OCI-LY3 (cell line): ENCODE measurements around the gene CTAGE1.

Source experiments
- H2AFZ ChIP-seq: fragments of 200-600, 300-600 bp; shearing (Covaris generic); 2 replicates; pipeline ENCODE4 v1.6.0; 2014; ENCODE audit warnings: antibody characterized with exemption, low read depth, low read length
- H3K27ac ChIP-seq: fragments of 200-600, 300-600 bp; sonication (generic); 2 replicates; pipeline ENCODE4 v1.5.1; 2014; ENCODE audit warnings: mild to moderate bottlenecking, low read length, moderate library complexity, mixed read lengths
- H3K27me3 ChIP-seq: fragments of 200-600, 300-600 bp; sonication (generic); 2 replicates; pipeline ENCODE4 v1.6.1; 2014; ENCODE audit warnings: low read depth, low read length, mixed read lengths
- H3K36me3 ChIP-seq: fragments of 200-600, 300-600 bp; sonication (generic); replicated peaks from 2 replicates; pipeline ENCODE3; 2014; ENCODE audit warnings: low read depth, low read length, mixed read lengths
- H3K4me1 ChIP-seq: fragments of 300-600, 200-600 bp; sonication (generic); 2 replicates; pipeline ENCODE4 v1.6.1; 2014; ENCODE audit warnings: low read length, mixed read lengths
- H3K4me2 ChIP-seq: fragments of 200-600, 300-600 bp; sonication (generic); 2 replicates; pipeline ENCODE4 v1.6.1; 2014; ENCODE audit warnings: low read length, mixed read lengths
- H3K4me3 ChIP-seq: fragments of 300-600, 200-600 bp; sonication (generic); 2 replicates; pipeline ENCODE4 v1.5.1; 2014; ENCODE audit warnings: antibody characterized with exemption, mild to moderate bottlenecking, low read length, moderate library complexity
- H3K79me2 ChIP-seq: fragments of 300-600, 200-600 bp; shearing (Covaris generic); 2 replicates; pipeline ENCODE4 v1.6.1; 2014; ENCODE audit warnings: mild to moderate bottlenecking, low read length, mixed read lengths
- H3K9ac ChIP-seq: fragments of 300-600, 200-600 bp; shearing (Covaris generic); 2 replicates; pipeline ENCODE4 v1.6.0; 2014; ENCODE audit warnings: mild to moderate bottlenecking, low read length, moderate library complexity
- H3K9me3 ChIP-seq: fragments of 200-600, 300-600 bp; shearing (Covaris generic); 2 replicates; pipeline ENCODE4 v1.6.1; 2014; ENCODE audit warnings: low read length, mixed read lengths; ENCODE audit not compliant: insufficient read depth
- H4K20me1 ChIP-seq: fragments of 200-600, 300-600 bp; sonication (generic); 2 replicates; pipeline ENCODE4 v1.6.1; 2016; ENCODE audit warnings: low read length, mixed read lengths; ENCODE audit not compliant: insufficient read depth
- CTCF ChIP-seq: fragments of 200-600, 300-600 bp; sonication (generic); IDR thresholded peaks from 2 replicates; pipeline ENCODE4 v1.5.1; 2014; ENCODE audit warnings: antibody characterized with exemption, low read length, low read depth
- EZH2phosphoT487 ChIP-seq: fragments of 200-600 bp; shearing (Covaris generic); IDR thresholded peaks from 2 replicates; pipeline ENCODE4 v1.6.1; 2018; ENCODE audit warnings: antibody characterized with exemption, mixed run types, low read depth

The CTAGE1 gene

GRCh38 chr18:22387364-22387763 lies 30.4 kb downstream of the CTAGE1 start:
- H3K4me3 ChIP-seq: no peak overlapping the region

GRCh38 chr18:22385718-22386117 lies 32.0 kb downstream of the CTAGE1 start:
- Histone ChIP-seq H3K9ac (no peak overlapping the region), H3K9me3 (no peaks in the 10 kb centered on the region), H3K27me3 (no peaks in the 10 kb centered on the region), H2AFZ (no peak overlapping the region), H4K20me1 (no peaks in the 10 kb centered on the region), H3K4me2 (no peak overlapping the region), H3K4me3 (no peak overlapping the region), H3K79me2 (no peaks in the 10 kb centered on the region), H3K4me1 (no peaks in the 10 kb centered on the region), H3K27ac (no peak overlapping the region), H3K36me3 (no peaks in the 10 kb centered on the region)
- TF ChIP-seq CTCF (no peak), EZH2phosphoT487 (no peak)

More at GRCh38 chr18:22387364-22387763, 30.4 kb downstream of the CTAGE1 start:
- TF ChIP-seq CTCF: no peak
- TF ChIP-seq EZH2phosphoT487: no peak
- no peak overlapping the region for H3K9ac ChIP-seq
- no peaks in the 10 kb centered on the region for H3K36me3 ChIP-seq
- no peaks in the 10 kb centered on the region for H3K27me3 ChIP-seq
- H3K4me2 ChIP-seq: no peak overlapping the region
- no peaks in the 10 kb centered on the region for H3K4me1 ChIP-seq
- no peaks in the 10 kb centered on the region for H3K79me2 ChIP-seq
- H3K27ac ChIP-seq: no peak overlapping the region
- H3K9me3 ChIP-seq: no peaks in the 10 kb centered on the region
- H2AFZ ChIP-seq: no peak overlapping the region
- no peaks in the 10 kb centered on the region for H4K20me1 ChIP-seq

DNA sequence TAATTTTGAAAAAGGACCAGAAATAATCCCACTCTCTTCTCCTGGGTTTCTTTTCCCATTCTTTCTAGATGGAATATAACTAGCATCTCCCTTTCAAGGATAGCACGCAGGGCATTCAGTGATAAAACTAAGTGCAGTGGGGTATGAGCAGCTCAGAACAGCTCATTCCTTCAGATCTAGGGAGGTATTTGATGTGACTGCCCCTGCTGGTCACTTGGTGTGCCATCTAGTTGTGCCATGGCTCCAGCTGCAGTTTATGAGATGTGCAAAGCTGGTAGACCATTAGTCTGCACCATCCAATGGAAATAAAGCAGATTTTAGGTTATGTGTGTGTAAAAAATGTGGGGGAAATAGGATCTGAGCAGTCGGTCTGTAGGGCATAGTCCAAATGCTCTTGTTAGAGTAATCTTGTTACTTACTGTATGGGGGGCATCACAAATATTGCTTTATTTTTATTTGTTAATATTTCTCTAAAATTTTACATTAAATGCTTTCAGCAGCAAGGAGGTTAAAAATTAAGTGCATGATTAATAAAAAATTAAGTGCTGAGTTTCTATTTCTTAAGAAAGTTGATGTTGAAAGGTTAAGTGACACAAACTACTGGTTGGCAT lies 38.9 kb downstream of the CTAGE1 start:
- Histone ChIP-seq H3K79me2 (no peaks in the 10 kb centered on the region), H2AFZ (no peak overlapping the region), H3K4me3 (no peak overlapping the region), H3K4me2 (no peak overlapping the region), H4K20me1 (no peaks in the 10 kb centered on the region), H3K9ac (no peak overlapping the region), H3K36me3 (no peaks in the 10 kb centered on the region), H3K4me1 (peaks cover 7% of the 10 kb centered on the region), H3K27me3 (0 out of 2 replicates have a peak, but pooled peaks cover 3% of the 10 kb centered on the region), H3K27ac (no peak overlapping the region), H3K9me3 (no peaks in the 10 kb centered on the region)
- TF ChIP-seq EZH2phosphoT487 (no peak), CTCF (peak; percentile 50)

DNA sequence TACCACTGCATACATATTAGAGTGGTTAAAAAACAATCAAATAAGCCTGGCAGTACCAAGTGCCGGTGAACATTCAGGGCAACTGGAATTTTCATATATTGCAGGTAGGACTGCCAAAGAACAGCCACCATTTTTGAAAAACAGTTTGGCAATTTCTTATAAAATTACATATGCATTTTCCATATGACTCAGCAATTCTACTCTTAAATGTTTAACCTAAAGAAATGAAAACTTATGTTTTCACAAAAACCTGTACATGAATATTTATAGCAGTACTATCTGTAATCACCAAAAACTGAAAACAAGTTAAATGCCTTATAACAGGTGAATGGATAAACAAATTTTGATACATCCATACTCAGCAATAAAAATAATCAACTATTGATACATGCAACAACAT lies 39.9 kb downstream of the CTAGE1 start:
- Histone ChIP-seq H3K27ac (no peak overlapping the region), H3K27me3 (0 out of 2 replicates have a peak, but pooled peaks cover 3% of the 10 kb centered on the region), H3K4me1 (peaks cover 7% of the 10 kb centered on the region), H3K4me3 (no peak overlapping the region), H3K9ac (no peak overlapping the region), H2AFZ (no peak overlapping the region), H3K9me3 (no peaks in the 10 kb centered on the region), H4K20me1 (no peaks in the 10 kb centered on the region), H3K36me3 (no peaks in the 10 kb centered on the region), H3K79me2 (no peaks in the 10 kb centered on the region), H3K4me2 (no peak overlapping the region)
- TF ChIP-seq CTCF (no peak), EZH2phosphoT487 (no peak)
